Liver (tissue), 9 donors: Measurements from ENCODE around the gene IQSEC1. TPM values are rescaled to one million over a fixed set of nuclear protein-coding genes. Genes with fewer than 3 reads are reported as not detected.

Source experiments
- DNase-seq: peaks from one replicate; pipeline ENCODE4 v3.0.0-alpha.2; 2017; ENCODE audit warnings: low spot score
- H3K27ac ChIP-seq, 2 donors: one replicate each; pipeline ENCODE4 v1.7.0; 2013; ENCODE audit warnings: inconsistent platforms in 2 of 2, low read length in 2 of 2, control low read depth in 1 of 2, low read depth in 1 of 2, mild to moderate bottlenecking in 1 of 2
- H3K27me3 ChIP-seq, 4 donors: one replicate each; pipeline versions ENCODE4 v1.6.1 to v1.7.0; 2013; ENCODE audit warnings: low read length in 3 of 4, inconsistent platforms in 1 of 4, mild to moderate bottlenecking in 1 of 4, moderate library complexity in 1 of 4; ENCODE audit not compliant: control insufficient read depth in 4 of 4, insufficient read depth in 4 of 4
- H3K36me3 ChIP-seq, 4 donors: one replicate each; pipeline versions ENCODE4 v1.6.1 to v1.7.0; 2013; ENCODE audit warnings: low read length in 3 of 4, mild to moderate bottlenecking in 3 of 4, low read depth in 1 of 4, moderate library complexity in 1 of 4; ENCODE audit not compliant: control insufficient read depth in 4 of 4, insufficient read depth in 3 of 4
- H3K4me1 ChIP-seq, 4 donors: one replicate each; pipeline versions ENCODE4 v1.6.1 to v1.7.0; 2013; ENCODE audit warnings: low read length in 3 of 4, mild to moderate bottlenecking in 3 of 4, moderate library complexity in 1 of 4; ENCODE audit not compliant: control insufficient read depth in 4 of 4, insufficient read depth in 4 of 4
- H3K4me3 ChIP-seq, 3 donors: one replicate each; pipeline versions ENCODE4 v1.6.1 to v1.7.0; 2013; ENCODE audit warnings: low read length in 3 of 3, control low read depth in 1 of 3, low read depth in 1 of 3, mild to moderate bottlenecking in 1 of 3
- H3K9ac ChIP-seq, 2 donors: one replicate each; pipeline ENCODE4 v1.7.0; 2013; ENCODE audit warnings: low read length in 2 of 2, mild to moderate bottlenecking in 2 of 2, moderate library complexity in 2 of 2, control low read depth in 1 of 2, low read depth in 1 of 2
- H3K9me3 ChIP-seq, 4 donors: one replicate each; pipeline versions ENCODE4 v1.6.1 to v1.7.0; 2013; ENCODE audit warnings: low read length in 3 of 4; ENCODE audit not compliant: control insufficient read depth in 4 of 4
- CTCF ChIP-seq: fragments of 150-350 bp; IDR thresholded peaks from 2 replicates; pipeline ENCODE4 v1.5.1; 2017; ENCODE audit warnings: improper control_type of control experiment, low read depth, low read length; ENCODE audit not compliant: missing input control
- EGR1 ChIP-seq, 2 donors: IDR thresholded peaks; 2 replicates each; pipeline ENCODE4 v1.6.1; 2016 to 2018; ENCODE audit warnings: antibody characterized with exemption in 2 of 2, low read depth in 2 of 2
- FOXA1 ChIP-seq: IDR thresholded peaks from 2 replicates; pipeline ENCODE4 v1.6.1; 2016; ENCODE audit warnings: antibody characterized with exemption
- FOXA2 ChIP-seq: IDR thresholded peaks from 2 replicates; pipeline ENCODE4 v1.6.1; 2016; ENCODE audit warnings: antibody characterized with exemption
- GABPA ChIP-seq, 2 donors: IDR thresholded peaks in 1 of 2; conservative IDR thresholded peaks in 1 of 2; 2 replicates each; pipeline ENCODE4 v1.6.1; 2016; ENCODE audit warnings: antibody characterized with exemption in 2 of 2, mild to moderate bottlenecking in 1 of 2, moderate library complexity in 1 of 2
- HNF4A ChIP-seq, 2 donors: conservative IDR thresholded peaks; 2 replicates each; pipeline ENCODE4 v1.6.1; 2016; ENCODE audit warnings: antibody characterized with exemption in 2 of 2, mild to moderate bottlenecking in 2 of 2
- HNF4G ChIP-seq: IDR thresholded peaks from 2 replicates; pipeline ENCODE4 v1.6.1; 2016; ENCODE audit warnings: antibody characterized with exemption
- JUND ChIP-seq, 2 donors: IDR thresholded peaks; 2 replicates each; pipeline ENCODE4 v1.6.1; 2016; ENCODE audit warnings: antibody characterized with exemption in 2 of 2
- NR2F2 ChIP-seq: IDR thresholded peaks from 2 replicates; pipeline ENCODE4 v1.6.1; 2016; ENCODE audit warnings: antibody characterized with exemption
- RAD21 ChIP-seq, 2 donors: IDR thresholded peaks; 2 replicates each; pipeline ENCODE4 v1.6.1; 2016; ENCODE audit warnings: antibody characterized with exemption in 2 of 2, mild to moderate bottlenecking in 2 of 2
- REST ChIP-seq: IDR thresholded peaks from 2 replicates; pipeline ENCODE4 v1.6.1; 2016; ENCODE audit warnings: antibody characterized with exemption, mild to moderate bottlenecking
- RXRA ChIP-seq, 2 donors: IDR thresholded peaks; 2 replicates each; pipeline ENCODE4 v1.6.1; 2017 to 2018; ENCODE audit warnings: antibody characterized with exemption in 2 of 2, mild to moderate bottlenecking in 1 of 2
- SP1 ChIP-seq: IDR thresholded peaks from 2 replicates; pipeline ENCODE4 v1.6.1; 2018; ENCODE audit warnings: antibody characterized with exemption, mild to moderate bottlenecking
- TAF1 ChIP-seq: conservative IDR thresholded peaks from 2 replicates; pipeline ENCODE4 v1.6.1; 2016; ENCODE audit warnings: antibody characterized with exemption, mild to moderate bottlenecking
- YY1 ChIP-seq: IDR thresholded peaks from 2 replicates; pipeline ENCODE4 v1.6.1; 2016; ENCODE audit warnings: antibody characterized with exemption, mild to moderate bottlenecking
- WGBS: extraction: QIAGEN DNeasy Blood & Tissue Kit; methylation state at CpG from one replicate; pipeline ENCODE4 v1.1.7; 2013; 5-methylcytosine and 5-hydroxymethylcytosine counted together
- polyA plus RNA-seq, 2 donors: library from polyadenylated mRNA; stranded (reverse) in 1 of 2; unstranded in 1 of 2; fragments of 200-250 nt in 1 of 2; fragments of >200 nt in 1 of 2; fragmentation: Nextera tagmentation in 1 of 2; extraction: Ambion mirVana in 1 of 2; gene quantifications; one replicate each; pipeline versions ENCODE4 v1.2.1 to v1.2.3, GENCODE V29; 2013 to 2015
- total RNA-seq, 2 donors: library from RNA; depleted of rRNA; stranded (reverse); fragments of >200 nt; gene quantifications; one replicate each; pipeline ENCODE4 v1.2.3, GENCODE V29; 2014
- TF ChIP-seq, protein P1 (sequence below): IDR thresholded peaks from 2 replicates; pipeline ENCODE4 v1.6.1; 2016; ENCODE audit warnings: antibody characterized with exemption
- TF ChIP-seq, protein P2 (sequence below): IDR thresholded peaks from 2 replicates; pipeline ENCODE4 v1.6.1; 2016; ENCODE audit warnings: antibody characterized with exemption
- TF ChIP-seq, protein P3 (sequence below): IDR thresholded peaks from 2 replicates; pipeline ENCODE4 v1.6.1; 2016; ENCODE audit warnings: antibody characterized with exemption
- donor health status: healthy.
- donor health status: healthy.
- donor health status: healthy.
- donor health status: healthy.
- donor health status: healthy.

IQSEC1 gene
- total and polyA plus RNA-seq, 4 donors: 12.7 to 56.0 (median 36.2) TPM

- 91% methylated on average over 7 of the region's 7 CpGs for WGBS
- no peak overlapping the region for H3K9ac ChIP-seq
- H3K27me3 ChIP-seq: no peaks in the 10 kb centered on the region
- TF ChIP-seq FOXA1: no peak
- no peak for TF ChIP-seq SP1
- TF ChIP-seq RAD21 (IDR thresholded peaks at IDR 0.05): no peak
- TF ChIP-seq, protein P1, sequence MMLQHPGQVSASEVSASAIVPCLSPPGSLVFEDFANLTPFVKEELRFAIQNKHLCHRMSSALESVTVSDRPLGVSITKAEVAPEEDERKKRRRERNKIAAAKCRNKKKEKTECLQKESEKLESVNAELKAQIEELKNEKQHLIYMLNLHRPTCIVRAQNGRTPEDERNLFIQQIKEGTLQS: no peak
- TF ChIP-seq, protein P2, sequence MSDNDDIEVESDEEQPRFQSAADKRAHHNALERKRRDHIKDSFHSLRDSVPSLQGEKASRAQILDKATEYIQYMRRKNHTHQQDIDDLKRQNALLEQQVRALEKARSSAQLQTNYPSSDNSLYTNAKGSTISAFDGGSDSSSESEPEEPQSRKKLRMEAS: no peak
- TF ChIP-seq FOXA2: no peak
- no peak for TF ChIP-seq REST
- no peak for TF ChIP-seq HNF4A (conservative IDR thresholded peaks at IDR 0.05)
- TF ChIP-seq YY1: no peak
- DNase-seq: no peak
- H3K4me3 ChIP-seq: no peak overlapping the region
- no peaks in the 10 kb centered on the region for H3K9me3 ChIP-seq
- no peak overlapping the region for H3K27ac ChIP-seq
- peaks cover 0 to 26% (median 3%) of the 10 kb centered on the region in 4 donors for H3K4me1 ChIP-seq
- H3K36me3 ChIP-seq: peaks cover 12 to 53% (median 25%) of the 10 kb centered on the region in 4 donors
Measured at GRCh38 chr3:12933901-12934300, 139.3 kb downstream of the IQSEC1 start.

DNA sequence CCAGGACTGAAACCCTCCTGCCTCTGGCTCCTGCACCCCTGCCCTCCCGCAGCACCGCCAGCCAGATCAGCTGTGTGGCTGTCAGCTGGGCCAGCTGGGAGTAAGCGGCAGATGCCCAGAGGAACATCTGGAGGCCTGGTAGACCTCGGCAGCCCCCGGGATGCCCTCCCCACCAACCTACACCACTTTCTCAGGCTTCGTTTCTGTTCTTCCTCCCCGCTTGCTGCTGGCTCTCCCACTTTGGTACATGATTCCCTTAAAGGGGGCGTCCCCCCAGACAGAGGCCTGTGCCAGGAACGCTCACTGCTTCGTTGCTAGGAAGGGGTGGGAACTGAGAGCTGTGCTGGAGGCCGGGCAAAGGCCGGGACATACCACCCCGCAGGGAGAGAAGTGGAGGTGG, 140.5 kb downstream of the IQSEC1 start:
- no peak for TF ChIP-seq FOXA2
- no peak for TF ChIP-seq NR2F2
- no peak for TF ChIP-seq GABPA (IDR thresholded peaks at IDR 0.05 in 1 of 2, conservative IDR thresholded peaks at IDR 0.05 in 1 of 2)
- no peak for TF ChIP-seq HNF4G
- TF ChIP-seq HNF4A (conservative IDR thresholded peaks at IDR 0.05): no peak
- no peak for TF ChIP-seq EGR1 (IDR thresholded peaks at IDR 0.05; ENCODE audit: low read depth in 2 of 2)
- TF ChIP-seq SP1: no peak
- TF ChIP-seq TAF1: no peak
- TF ChIP-seq RXRA (IDR thresholded peaks at IDR 0.05): no peak
- TF ChIP-seq JUND (IDR thresholded peaks at IDR 0.05): no peak
- TF ChIP-seq CTCF: no peak
- no peak for TF ChIP-seq YY1
- TF ChIP-seq, protein P1: no peak
- no peak for TF ChIP-seq FOXA1
- no peak for TF ChIP-seq RAD21 (IDR thresholded peaks at IDR 0.05)
- TF ChIP-seq, protein P3, sequence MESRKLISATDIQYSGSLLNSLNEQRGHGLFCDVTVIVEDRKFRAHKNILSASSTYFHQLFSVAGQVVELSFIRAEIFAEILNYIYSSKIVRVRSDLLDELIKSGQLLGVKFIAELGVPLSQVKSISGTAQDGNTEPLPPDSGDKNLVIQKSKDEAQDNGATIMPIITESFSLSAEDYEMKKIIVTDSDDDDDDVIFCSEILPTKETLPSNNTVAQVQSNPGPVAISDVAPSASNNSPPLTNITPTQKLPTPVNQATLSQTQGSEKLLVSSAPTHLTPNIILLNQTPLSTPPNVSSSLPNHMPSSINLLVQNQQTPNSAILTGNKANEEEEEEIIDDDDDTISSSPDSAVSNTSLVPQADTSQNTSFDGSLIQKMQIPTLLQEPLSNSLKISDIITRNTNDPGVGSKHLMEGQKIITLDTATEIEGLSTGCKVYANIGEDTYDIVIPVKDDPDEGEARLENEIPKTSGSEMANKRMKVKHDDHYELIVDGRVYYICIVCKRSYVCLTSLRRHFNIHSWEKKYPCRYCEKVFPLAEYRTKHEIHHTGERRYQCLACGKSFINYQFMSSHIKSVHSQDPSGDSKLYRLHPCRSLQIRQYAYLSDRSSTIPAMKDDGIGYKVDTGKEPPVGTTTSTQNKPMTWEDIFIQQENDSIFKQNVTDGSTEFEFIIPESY: no peak
- TF ChIP-seq, protein P2: no peak
- TF ChIP-seq REST: no peak
- Histone ChIP-seq H3K9ac (no peak overlapping the region), H3K36me3 (peaks cover 12 to 48% (median 27%) of the 10 kb centered on the region in 4 donors)

More for the DNA sequence above, 140.5 kb downstream of the IQSEC1 start:
- H3K9me3 ChIP-seq: no peaks in the 10 kb centered on the region
- no peaks in the 10 kb centered on the region for H3K27me3 ChIP-seq
- no peak overlapping the region for H3K4me3 ChIP-seq
- no peak overlapping the region for H3K27ac ChIP-seq
- WGBS: 85% methylated on average over 13 of the region's 13 CpGs
- H3K4me1 ChIP-seq: peaks cover 0 to 27% (median 3%) of the 10 kb centered on the region in 4 donors
- no peak for DNase-seq
